H1 (cell line): Measurements from ENCODE around the gene ADAMTS6. TPM values are rescaled to one million over a fixed set of nuclear protein-coding genes. Genes with fewer than 3 reads are reported as not detected.

Experiments used
- JUN ChIP-seq: IDR thresholded peaks from 2 replicates; pipeline ENCODE4 v1.6.1; 2011; ENCODE audit warnings: low read depth, mild to moderate bottlenecking, improper control_type of control experiment, low read length
- MAFK ChIP-seq: IDR thresholded peaks from 2 replicates; pipeline ENCODE4 v1.6.1; 2012; ENCODE audit warnings: low read depth, mild to moderate bottlenecking, improper control_type of control experiment, low read length
- polyA plus RNA-seq, 7 experiments: library from polyadenylated mRNA; depleted of rRNA in 3 of 7; stranded (reverse) in 5 of 7; unstranded in 2 of 7; fragments of >200 nt in 5 of 7; fragments of 200-250 nt in 2 of 7; gene quantifications; 1 replicate in 5 of 7; 2 replicates in 1 of 7; 4 replicates in 1 of 7; pipeline versions ENCODE4 v1.2.1 to v1.2.3, GENCODE V29; 2011 to 2013; ENCODE audit warnings: missing spikeins in 2 of 7, mixed read lengths in 2 of 7
- total RNA-seq: library from RNA; stranded (reverse); fragmentation: NEBNext Ultra II Directional; extraction: Animal tissue kit (Norgen Biotek cat#: 25700); gene quantifications from 2 replicates; pipeline ENCODE4 v1.2.1, GENCODE V29; 2021

The ADAMTS6 gene
- total and polyA plus RNA-seq, 2 of the 8 experiments (the other 6 are each of a cell fraction or from before 2014, with no cell fraction given), result 0.74 to 2.4 TPM

DNA sequence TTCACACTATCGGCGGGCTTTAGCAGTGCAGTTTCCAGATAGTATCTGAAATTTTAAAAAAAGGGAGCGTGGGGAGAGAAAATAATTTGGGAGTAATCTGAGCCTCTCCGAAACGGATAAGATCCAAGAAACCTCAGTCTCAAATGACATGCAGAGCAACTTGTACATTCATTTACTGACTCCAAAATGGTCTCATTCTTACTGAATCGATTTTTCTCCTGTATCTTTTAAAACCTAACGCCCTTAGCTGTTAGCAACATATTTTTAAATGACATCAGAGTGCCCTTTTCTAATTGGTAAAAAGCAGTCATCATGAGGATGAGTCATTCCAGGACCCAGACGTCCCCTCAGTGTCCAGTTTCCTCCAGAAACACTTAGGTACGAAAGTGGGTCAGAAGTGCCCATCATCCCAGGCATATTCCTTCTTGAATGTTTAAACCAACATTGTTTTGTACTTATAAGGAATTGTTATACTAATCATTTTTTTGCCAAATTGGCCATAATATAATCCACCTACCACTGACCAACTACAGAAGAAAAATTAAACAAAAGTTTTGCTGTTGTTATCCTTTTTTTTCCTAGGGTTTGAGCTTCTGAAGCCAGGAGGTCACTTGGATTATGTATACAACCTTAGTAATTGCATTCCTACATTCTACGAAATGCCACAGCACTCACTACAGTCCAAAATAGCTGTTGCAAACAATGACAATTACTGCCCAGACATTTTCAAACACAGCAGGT, 354.4 kb downstream of the ADAMTS6 start (continued):
- no peak for TF ChIP-seq JUN
- no peak for TF ChIP-seq MAFK
- TF ChIP-seq, all 59 proteins: peak for 0
